Measurements from ENCODE around the gene CLASP2. TPM values are rescaled to one million over a fixed set of nuclear protein-coding genes. Genes with fewer than 3 reads are reported as not detected.
A peak's percentile ranks its signal among the peaks of the same experiment; 100 is the strongest.

Gene CLASP2
- total and polyA plus RNA-seq, 5 donors from 2014 or later: 7.9 to 65.9 (median 13.3) TPM

DNA sequence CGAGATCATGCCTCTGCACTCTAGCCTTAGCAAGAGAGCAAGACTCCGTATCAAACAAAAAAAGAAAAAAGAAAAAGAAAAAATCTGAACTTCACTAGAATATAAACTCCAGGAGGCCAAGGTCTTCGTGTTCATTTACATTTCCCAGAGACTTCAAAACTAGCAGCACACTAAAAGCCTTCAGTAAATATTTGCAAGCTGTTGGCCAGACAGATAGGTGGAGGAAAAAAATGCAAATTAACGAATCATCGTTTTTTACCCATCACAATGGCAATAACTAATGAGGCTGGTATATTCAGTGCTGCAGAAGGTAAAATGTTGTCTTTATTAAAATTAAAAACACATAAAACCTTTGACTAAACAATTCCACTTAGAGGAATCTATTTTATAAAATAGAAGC is 80.6 kb downstream of the CLASP2 start:
- no peak for DNase-seq
- Histone ChIP-seq H3K27ac (ENCODE audit: insufficient read depth, low read length, poor library complexity, severe bottlenecking) (no peak overlapping the region), H3K4me3 (ENCODE audit: low read depth, low read length) (no peak overlapping the region), H3K4me1 (ENCODE audit: control insufficient read depth, insufficient read depth, low read length, poor library complexity, severe bottlenecking) (no peaks in the 10 kb centered on the region), H3K36me3 (ENCODE audit: control insufficient read depth, insufficient read depth, low read length) (peaks cover 6% of the 10 kb centered on the region), H3K27me3 (ENCODE audit: control insufficient read depth, insufficient read depth, low read length) (no peaks in the 10 kb centered on the region), H3K9me3 (ENCODE audit: control insufficient read depth in 2 of 2, low read length in 2 of 2) (no peaks in the 10 kb centered on the region)
- no peaks in the 10 kb centered on the region for H3K9me3 Mint-ChIP-seq
- H3K27ac Mint-ChIP-seq: peak overlapping the region in 1 of 3 donors; percentile 76
- H3K36me3 Mint-ChIP-seq: peaks cover 29% of the 10 kb centered on the region
- no peak for ATAC-seq (ENCODE audit: low read depth in 2 of 2)
- H3K4me1 Mint-ChIP-seq: peaks cover 0 to 9% (median 5%) of the 10 kb centered on the region in 4 donors
- H3K4me3 Mint-ChIP-seq: no peak overlapping the region
- H3K27me3 Mint-ChIP-seq: no peaks in the 10 kb centered on the region

DNA sequence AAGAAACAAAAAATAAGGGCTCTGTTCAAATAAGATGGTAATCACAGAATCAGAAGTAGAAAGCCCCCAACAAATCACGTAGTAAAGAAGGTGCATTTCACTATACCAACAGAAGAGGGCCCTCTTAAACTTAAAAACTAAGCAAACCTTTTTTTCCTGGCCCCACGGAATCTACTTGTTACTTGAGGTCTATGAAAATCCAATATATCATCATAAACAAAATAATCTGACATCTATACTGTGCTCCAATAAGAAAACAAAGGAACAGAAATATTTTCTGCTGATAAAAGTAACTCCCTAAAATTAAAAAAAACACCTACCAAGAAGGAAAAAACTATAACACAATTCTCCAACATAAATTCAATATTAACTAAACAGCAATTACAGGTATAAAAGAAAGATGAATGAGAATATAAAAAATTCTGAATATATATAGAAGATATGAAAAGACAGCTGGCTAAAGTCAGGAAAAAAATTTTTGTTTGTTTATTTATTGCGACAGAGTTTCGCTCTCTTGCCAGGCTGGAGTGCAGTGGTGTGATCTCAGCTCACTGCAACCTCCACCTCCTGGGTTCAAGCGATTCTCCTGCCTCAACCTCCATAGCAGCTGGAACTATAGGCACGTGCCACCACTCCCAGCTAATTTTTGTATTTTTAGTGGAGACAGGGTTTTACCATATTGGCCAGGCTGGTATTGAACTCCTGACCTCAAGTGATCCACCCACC is 81.8 kb downstream of the CLASP2 start:
- no peaks in the 10 kb centered on the region for H3K9me3 ChIP-seq (ENCODE audit: control insufficient read depth in 2 of 2, low read length in 2 of 2)
- H3K36me3 ChIP-seq (ENCODE audit: control insufficient read depth, insufficient read depth, low read length): peaks cover 6% of the 10 kb centered on the region
- Mint-ChIP-seq H3K27me3 (no peaks in the 10 kb centered on the region), H3K4me3 (no peak overlapping the region), H3K36me3 (peaks cover 29% of the 10 kb centered on the region), H3K9me3 (no peaks in the 10 kb centered on the region), H3K4me1 (peaks cover 0 to 9% (median 5%) of the 10 kb centered on the region in 4 donors), H3K27ac (no peak overlapping the region)
- H3K27ac ChIP-seq (ENCODE audit: insufficient read depth, low read length, poor library complexity, severe bottlenecking): no peak overlapping the region
- H3K27me3 ChIP-seq (ENCODE audit: control insufficient read depth, insufficient read depth, low read length): no peaks in the 10 kb centered on the region
- no peaks in the 10 kb centered on the region for H3K4me1 ChIP-seq (ENCODE audit: control insufficient read depth, insufficient read depth, low read length, poor library complexity, severe bottlenecking)
- DNase-seq (peak in 2 of 3 donors; percentile 27 to 57), ATAC-seq (ENCODE audit: low read depth in 2 of 2) (no peak)
- H3K4me3 ChIP-seq (ENCODE audit: low read depth, low read length): no peak overlapping the region

DNA sequence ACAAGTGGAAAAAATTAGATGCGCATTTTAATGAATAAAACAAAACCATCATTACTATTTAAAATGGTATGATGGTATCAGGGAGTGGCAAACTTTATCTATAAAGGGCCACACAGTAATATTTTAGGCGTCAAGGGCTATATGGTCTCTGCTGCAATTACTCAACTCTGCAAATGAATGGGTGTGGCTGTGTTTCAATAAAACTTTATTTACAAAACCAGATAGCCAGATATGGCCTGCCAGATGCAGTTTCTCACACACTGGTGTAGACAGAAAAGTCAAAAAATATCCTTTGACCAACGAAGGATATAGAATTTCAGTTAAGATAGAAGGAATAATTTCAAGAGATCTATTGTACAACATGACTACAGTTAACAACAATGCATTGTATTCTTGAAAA is 83.8 kb downstream of the CLASP2 start:
- H3K9me3 Mint-ChIP-seq: no peaks in the 10 kb centered on the region
- H3K4me1 Mint-ChIP-seq: peaks cover 0 to 7% (median 2%) of the 10 kb centered on the region in 4 donors
- no peaks in the 10 kb centered on the region for H3K27me3 ChIP-seq (ENCODE audit: control insufficient read depth, insufficient read depth, low read length)
- no peak for ATAC-seq (ENCODE audit: low read depth in 2 of 2)
- no peak overlapping the region for H3K27ac Mint-ChIP-seq
- no peaks in the 10 kb centered on the region for H3K27me3 Mint-ChIP-seq
- H3K36me3 ChIP-seq (ENCODE audit: control insufficient read depth, insufficient read depth, low read length): peaks cover 13% of the 10 kb centered on the region
- no peak overlapping the region for H3K4me3 ChIP-seq (ENCODE audit: low read depth, low read length)
- H3K27ac ChIP-seq (ENCODE audit: insufficient read depth, low read length, poor library complexity, severe bottlenecking): no peak overlapping the region
- peaks cover 21% of the 10 kb centered on the region for H3K36me3 Mint-ChIP-seq
- no peaks in the 10 kb centered on the region for H3K4me1 ChIP-seq (ENCODE audit: control insufficient read depth, insufficient read depth, low read length, poor library complexity, severe bottlenecking)
- H3K9me3 ChIP-seq (ENCODE audit: control insufficient read depth in 2 of 2, low read length in 2 of 2): no peaks in the 10 kb centered on the region
- H3K4me3 Mint-ChIP-seq: no peak overlapping the region
- no peak for DNase-seq

DNA sequence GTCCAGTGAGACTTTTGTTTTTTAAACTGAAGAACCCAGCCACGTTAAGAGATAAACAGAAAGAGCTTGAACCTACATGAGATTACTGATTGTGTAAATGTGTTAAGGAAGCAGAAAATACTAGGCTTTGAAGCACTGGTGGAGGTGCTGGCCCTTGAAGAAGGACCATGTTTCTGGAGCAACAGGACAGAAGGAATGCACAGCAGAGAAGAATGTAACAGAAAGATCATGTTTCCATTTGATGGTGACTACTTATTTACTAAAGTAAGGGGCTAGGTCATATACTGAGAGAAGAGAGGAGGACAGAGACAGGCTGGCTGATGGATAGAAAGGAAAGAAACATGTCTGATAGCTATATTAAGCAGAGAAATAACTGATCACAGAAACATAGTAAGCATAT is 88.8 kb downstream of the CLASP2 start:
- H3K4me1 Mint-ChIP-seq: peaks cover 0 to 4% (median 0%) of the 10 kb centered on the region in 4 donors
- H3K36me3 Mint-ChIP-seq: peaks cover 17% of the 10 kb centered on the region
- no peak overlapping the region for H3K27ac ChIP-seq (ENCODE audit: insufficient read depth, low read length, poor library complexity, severe bottlenecking)
- H3K27ac Mint-ChIP-seq: no peak overlapping the region
- no peaks in the 10 kb centered on the region for H3K4me1 ChIP-seq (ENCODE audit: control insufficient read depth, insufficient read depth, low read length, poor library complexity, severe bottlenecking)
- H3K36me3 ChIP-seq (ENCODE audit: control insufficient read depth, insufficient read depth, low read length): peaks cover 24% of the 10 kb centered on the region
- H3K4me3 Mint-ChIP-seq: no peak overlapping the region
- H3K27me3 ChIP-seq (ENCODE audit: control insufficient read depth, insufficient read depth, low read length): no peaks in the 10 kb centered on the region
- no peaks in the 10 kb centered on the region for H3K9me3 Mint-ChIP-seq
- H3K4me3 ChIP-seq (ENCODE audit: low read depth, low read length): no peak overlapping the region
- no peaks in the 10 kb centered on the region for H3K27me3 Mint-ChIP-seq
- no peaks in the 10 kb centered on the region for H3K9me3 ChIP-seq (ENCODE audit: control insufficient read depth in 2 of 2, low read length in 2 of 2)
- ATAC-seq (ENCODE audit: low read depth in 2 of 2) (no peak), DNase-seq (no peak)

DNA sequence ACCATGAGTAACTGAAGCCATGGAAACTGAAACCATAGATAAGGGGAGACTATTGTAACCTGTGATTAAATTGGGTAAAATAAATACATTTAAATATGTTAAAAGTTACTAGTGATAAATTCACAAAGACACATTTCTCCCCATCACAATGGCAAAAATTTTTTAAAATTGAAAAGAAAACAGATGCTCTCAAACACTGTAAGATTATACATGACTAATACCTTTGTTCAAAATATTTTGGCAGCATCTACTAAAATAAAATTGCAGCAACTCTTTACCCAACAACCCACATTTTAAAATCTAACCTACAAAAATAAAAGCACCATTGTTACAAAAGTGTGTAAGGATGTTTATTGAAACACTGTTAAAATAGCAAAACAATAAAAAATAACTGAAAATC is 93.3 kb downstream of the CLASP2 start:
- no peak for DNase-seq
- H3K4me3 Mint-ChIP-seq: no peak overlapping the region
- H3K4me1 Mint-ChIP-seq: no peaks in the 10 kb centered on the region
- Histone ChIP-seq H3K27me3 (ENCODE audit: control insufficient read depth, insufficient read depth, low read length) (no peaks in the 10 kb centered on the region), H3K36me3 (ENCODE audit: control insufficient read depth, insufficient read depth, low read length) (peaks cover 20% of the 10 kb centered on the region), H3K4me1 (ENCODE audit: control insufficient read depth, insufficient read depth, low read length, poor library complexity, severe bottlenecking) (no peaks in the 10 kb centered on the region), H3K27ac (ENCODE audit: insufficient read depth, low read length, poor library complexity, severe bottlenecking) (no peak overlapping the region), H3K9me3 (ENCODE audit: control insufficient read depth in 2 of 2, low read length in 2 of 2) (no peaks in the 10 kb centered on the region), H3K4me3 (ENCODE audit: low read depth, low read length) (no peak overlapping the region)
- no peaks in the 10 kb centered on the region for H3K27me3 Mint-ChIP-seq
- no peak overlapping the region for H3K27ac Mint-ChIP-seq
- H3K36me3 Mint-ChIP-seq: peaks cover 20% of the 10 kb centered on the region
- ATAC-seq (ENCODE audit: low read depth in 2 of 2): no peak
- H3K9me3 Mint-ChIP-seq: no peaks in the 10 kb centered on the region

DNA sequence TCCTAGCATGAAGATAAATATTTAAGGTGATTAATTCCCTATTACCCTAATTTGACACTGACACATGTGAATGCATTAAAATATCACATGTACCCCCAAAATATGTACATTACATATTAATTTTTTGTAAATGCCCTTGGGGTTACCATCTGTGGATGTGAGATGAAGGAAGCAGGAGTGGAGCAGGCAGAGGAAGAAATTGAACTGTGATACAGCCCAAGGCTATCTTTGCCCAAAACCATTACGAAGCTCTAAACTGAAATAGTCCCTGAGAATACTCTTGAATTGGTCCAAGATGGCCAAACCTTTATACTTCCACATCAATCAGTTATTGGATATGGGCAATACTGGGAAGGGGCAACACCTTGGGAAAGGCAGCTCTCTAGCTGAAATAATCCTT is 105.0 kb downstream of the CLASP2 start:
- no peak overlapping the region for H3K27ac ChIP-seq (ENCODE audit: insufficient read depth, low read length, poor library complexity, severe bottlenecking)
- peaks cover 0 to 9% (median under 1%) of the 10 kb centered on the region in 4 donors for H3K4me1 Mint-ChIP-seq
- H3K4me1 ChIP-seq (ENCODE audit: control insufficient read depth, insufficient read depth, low read length, poor library complexity, severe bottlenecking): no peaks in the 10 kb centered on the region
- no peak overlapping the region for H3K4me3 Mint-ChIP-seq
- H3K9me3 Mint-ChIP-seq: no peaks in the 10 kb centered on the region
- peaks cover 53% of the 10 kb centered on the region for H3K36me3 Mint-ChIP-seq
- no peaks in the 10 kb centered on the region for H3K27me3 Mint-ChIP-seq
- no peak overlapping the region for H3K27ac Mint-ChIP-seq
- H3K36me3 ChIP-seq (ENCODE audit: control insufficient read depth, insufficient read depth, low read length): peaks cover 3% of the 10 kb centered on the region
- H3K27me3 ChIP-seq (ENCODE audit: control insufficient read depth, insufficient read depth, low read length): no peaks in the 10 kb centered on the region
- no peak overlapping the region for H3K4me3 ChIP-seq (ENCODE audit: low read depth, low read length)
- ATAC-seq (ENCODE audit: low read depth in 2 of 2): no peak
- H3K9me3 ChIP-seq (ENCODE audit: control insufficient read depth in 2 of 2, low read length in 2 of 2): no peaks in the 10 kb centered on the region
- no peak for DNase-seq

DNA sequence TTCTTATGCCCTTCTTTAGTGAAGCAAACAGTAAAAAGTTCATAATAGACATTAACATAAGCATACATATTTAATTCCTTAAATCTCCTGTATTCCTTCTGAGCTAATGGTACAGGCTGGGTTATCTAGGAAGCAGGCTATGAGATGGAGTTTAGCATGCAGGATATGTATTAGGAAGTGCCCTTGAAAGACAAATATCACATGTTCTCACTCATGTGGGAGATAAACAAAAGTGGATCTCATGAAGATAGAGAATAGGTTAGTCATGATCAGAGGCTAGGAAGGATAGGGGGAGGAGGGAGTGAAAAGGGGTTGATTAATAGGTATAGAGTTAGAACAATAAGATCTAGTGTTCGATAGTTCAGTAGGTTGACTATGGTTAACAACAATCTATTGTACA is 105.4 kb downstream of the CLASP2 start:
- H3K4me3 Mint-ChIP-seq: no peak overlapping the region
- Histone ChIP-seq H3K9me3 (ENCODE audit: control insufficient read depth in 2 of 2, low read length in 2 of 2) (no peaks in the 10 kb centered on the region), H3K27ac (ENCODE audit: insufficient read depth, low read length, poor library complexity, severe bottlenecking) (no peak overlapping the region), H3K36me3 (ENCODE audit: control insufficient read depth, insufficient read depth, low read length) (peaks cover 3% of the 10 kb centered on the region), H3K27me3 (ENCODE audit: control insufficient read depth, insufficient read depth, low read length) (no peaks in the 10 kb centered on the region), H3K4me1 (ENCODE audit: control insufficient read depth, insufficient read depth, low read length, poor library complexity, severe bottlenecking) (no peaks in the 10 kb centered on the region), H3K4me3 (ENCODE audit: low read depth, low read length) (no peak overlapping the region)
- no peaks in the 10 kb centered on the region for H3K9me3 Mint-ChIP-seq
- no peak overlapping the region for H3K27ac Mint-ChIP-seq
- no peaks in the 10 kb centered on the region for H3K27me3 Mint-ChIP-seq
- peaks cover 49% of the 10 kb centered on the region for H3K36me3 Mint-ChIP-seq
- ATAC-seq (ENCODE audit: low read depth in 2 of 2): no peak
- peaks cover 0 to 9% (median under 1%) of the 10 kb centered on the region in 4 donors for H3K4me1 Mint-ChIP-seq
- no peak for DNase-seq

DNA sequence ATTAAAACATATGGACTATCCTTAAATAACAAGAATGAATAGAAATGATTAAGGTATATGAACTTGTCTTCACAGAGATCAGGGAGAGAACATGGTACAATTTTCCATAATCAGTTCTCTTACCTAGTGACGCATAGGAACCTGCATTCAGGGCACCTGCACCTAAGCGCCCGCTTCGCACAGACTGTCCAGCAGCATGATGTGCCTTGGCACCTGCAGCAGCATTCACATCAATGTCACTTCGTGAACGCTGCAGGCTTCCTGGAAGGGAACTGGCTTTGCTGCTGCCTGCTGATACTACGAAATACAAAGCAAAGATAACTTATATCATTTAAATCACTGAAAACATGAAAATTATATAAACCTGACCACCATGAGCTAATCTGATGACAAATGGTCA is 115.2 kb downstream of the CLASP2 start:
- no peaks in the 10 kb centered on the region for H3K4me1 ChIP-seq (ENCODE audit: control insufficient read depth, insufficient read depth, low read length, poor library complexity, severe bottlenecking)
- no peak overlapping the region for H3K4me3 ChIP-seq (ENCODE audit: low read depth, low read length)
- H3K9me3 ChIP-seq (ENCODE audit: control insufficient read depth in 2 of 2, low read length in 2 of 2): no peaks in the 10 kb centered on the region
- H3K27ac Mint-ChIP-seq: no peak overlapping the region
- peaks cover 0 to 3% (median 0%) of the 10 kb centered on the region in 4 donors for H3K4me1 Mint-ChIP-seq
- H3K27ac ChIP-seq (ENCODE audit: insufficient read depth, low read length, poor library complexity, severe bottlenecking): no peak overlapping the region
- ATAC-seq (ENCODE audit: low read depth in 2 of 2): no peak
- no peaks in the 10 kb centered on the region for H3K27me3 ChIP-seq (ENCODE audit: control insufficient read depth, insufficient read depth, low read length)
- no peaks in the 10 kb centered on the region for H3K27me3 Mint-ChIP-seq
- H3K4me3 Mint-ChIP-seq: no peak overlapping the region
- DNase-seq: no peak
- H3K9me3 Mint-ChIP-seq: no peaks in the 10 kb centered on the region
- peaks cover 57% of the 10 kb centered on the region for H3K36me3 ChIP-seq (ENCODE audit: control insufficient read depth, insufficient read depth, low read length)
- peaks cover 59% of the 10 kb centered on the region for H3K36me3 Mint-ChIP-seq

Data from CD4-positive, CD25-positive, alpha-beta regulatory T cell (primary cell).